Stimulated activated CD8-positive, alpha-beta memory T cell treated with anti-CD3 and anti-CD28 coated beads, Interleukin-15, amount 100 ng/mL, for 4 hours (primary cell): ENCODE data around the gene PHF21B.
"Not testable (repeated sequence)": the region's sequence is repeated elsewhere in the genome, so short reads cannot be mapped to it uniquely, and the experiment has no call there.

Experiments used
- DNase-seq, 2 donors: peaks; one replicate each; pipeline ENCODE4 v3.0.0-alpha.2; 2020; ENCODE audit warnings: low read depth in 2 of 2

PHF21B gene

DNA sequence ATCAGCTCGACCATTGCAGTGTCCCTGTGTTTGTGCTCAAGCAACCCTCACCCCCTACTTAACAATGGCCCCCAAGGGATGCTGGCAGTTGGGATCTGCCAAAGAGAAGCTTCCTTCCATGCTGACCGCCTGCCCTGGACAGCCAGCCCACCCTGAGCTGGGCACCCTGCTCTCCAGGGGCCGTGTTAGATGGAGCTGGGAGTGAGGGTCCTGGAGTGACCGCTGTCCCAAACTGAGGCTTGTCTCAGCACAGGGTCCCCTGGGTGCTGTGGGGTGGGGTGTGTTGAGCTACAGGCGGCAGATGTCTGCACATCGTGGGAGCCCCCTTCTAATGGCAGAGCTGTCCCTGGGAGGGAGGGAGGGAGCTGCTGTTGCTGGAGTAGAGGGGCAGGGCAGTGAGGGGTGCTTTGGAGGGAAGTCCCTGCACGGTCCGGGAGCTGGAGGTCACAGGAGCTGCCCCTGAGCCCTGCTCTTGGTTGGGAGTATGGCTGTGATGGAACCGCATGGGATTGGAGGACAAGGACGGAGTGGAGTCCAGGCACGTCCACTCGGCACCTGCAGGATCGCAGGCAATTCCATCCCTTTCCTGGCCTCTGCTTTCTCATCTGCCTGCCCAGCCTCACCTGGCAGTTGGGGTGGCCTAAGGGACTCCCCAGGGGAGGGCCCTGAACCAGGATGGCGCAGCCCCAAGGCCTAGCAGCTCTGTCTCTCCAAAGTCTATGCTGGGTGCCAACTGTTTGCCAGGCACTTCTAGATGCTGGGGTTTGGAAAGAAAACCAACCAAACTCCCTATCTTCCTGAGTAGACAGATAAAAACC, 131.1 kb downstream of the PHF21B start:
- DNase-seq = no peak

DNA sequence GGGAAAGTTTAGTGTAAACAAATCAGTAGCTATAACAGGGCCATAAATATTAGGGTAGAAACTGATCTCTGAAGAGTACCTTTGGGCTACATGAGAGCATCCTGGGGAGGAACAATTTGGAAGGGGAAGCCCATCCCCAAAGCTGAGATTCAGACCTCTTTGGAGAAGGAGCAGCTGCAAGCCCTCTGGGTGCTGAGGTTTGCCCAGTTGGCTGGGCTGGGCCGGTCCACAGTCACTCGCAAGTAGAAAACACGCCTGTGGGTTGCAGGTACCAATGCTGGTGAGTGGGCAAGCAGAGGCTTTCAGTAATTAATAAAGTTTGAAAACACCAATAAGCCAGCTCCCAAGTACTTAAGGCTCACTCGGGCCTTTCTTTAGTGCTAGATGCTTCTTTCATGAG, 132.9 kb downstream of the PHF21B start:
- DNase-seq = no peak

DNA sequence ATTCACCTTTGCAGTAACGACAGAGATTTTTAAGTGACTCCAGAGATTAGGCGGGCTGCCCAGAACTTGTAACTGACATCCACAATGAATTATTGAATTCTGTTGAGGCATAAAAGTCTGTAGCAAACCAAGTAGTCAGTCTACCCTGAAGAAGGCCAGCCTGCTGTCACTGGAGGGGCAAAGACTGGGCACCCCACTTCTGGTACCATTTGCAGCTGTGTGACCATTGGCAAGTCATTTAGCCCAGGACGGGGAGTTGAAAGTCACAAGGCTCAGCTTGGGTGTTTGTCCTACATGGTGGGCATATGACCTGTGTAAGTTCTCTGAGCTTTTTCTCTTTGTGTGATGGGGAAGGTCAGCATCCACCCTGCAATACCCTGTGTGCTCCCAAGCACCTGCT, 138.0 kb downstream of the PHF21B start:
- DNase-seq = no peak

DNA sequence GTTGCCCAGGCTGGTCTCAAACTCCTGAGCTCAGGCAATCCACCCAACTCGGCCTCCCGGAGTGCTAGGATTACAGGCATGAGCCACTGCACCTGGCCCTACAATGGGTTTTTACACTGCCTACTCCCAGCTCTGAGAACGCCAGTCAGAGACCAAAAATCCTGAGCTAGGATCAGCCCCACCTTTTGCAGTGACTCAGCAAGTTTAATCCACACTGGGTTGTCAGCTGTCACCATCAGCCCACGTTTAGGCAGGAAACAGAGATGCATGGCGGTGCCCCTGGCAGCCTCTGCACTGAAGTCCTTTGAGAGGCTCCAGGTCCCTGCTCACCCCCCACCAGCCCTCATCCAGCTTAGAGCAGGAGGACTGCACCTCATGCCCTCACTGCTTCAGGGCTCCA, 139.8 kb downstream of the PHF21B start:
- no peak for DNase-seq

DNA sequence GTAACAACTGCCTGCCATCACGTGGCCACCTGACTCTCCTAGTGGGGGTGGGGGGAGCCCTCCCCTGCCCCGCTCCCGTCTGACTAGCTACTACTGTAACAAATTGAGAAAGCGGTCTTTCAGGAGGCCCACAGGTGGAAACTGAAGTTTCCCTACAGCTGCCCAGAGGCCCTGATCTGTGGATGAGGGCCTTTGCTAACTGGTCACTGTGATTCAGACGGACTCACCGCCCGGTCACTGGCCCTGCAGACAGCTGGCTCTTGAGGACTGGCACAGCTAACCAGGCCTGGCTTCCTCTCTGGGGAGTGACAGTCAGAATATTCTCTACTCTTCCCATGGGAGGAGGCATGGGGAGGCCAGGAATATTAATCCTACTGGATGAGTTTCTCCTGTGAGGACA, 140.6 kb downstream of the PHF21B start:
- no peak for DNase-seq

DNA sequence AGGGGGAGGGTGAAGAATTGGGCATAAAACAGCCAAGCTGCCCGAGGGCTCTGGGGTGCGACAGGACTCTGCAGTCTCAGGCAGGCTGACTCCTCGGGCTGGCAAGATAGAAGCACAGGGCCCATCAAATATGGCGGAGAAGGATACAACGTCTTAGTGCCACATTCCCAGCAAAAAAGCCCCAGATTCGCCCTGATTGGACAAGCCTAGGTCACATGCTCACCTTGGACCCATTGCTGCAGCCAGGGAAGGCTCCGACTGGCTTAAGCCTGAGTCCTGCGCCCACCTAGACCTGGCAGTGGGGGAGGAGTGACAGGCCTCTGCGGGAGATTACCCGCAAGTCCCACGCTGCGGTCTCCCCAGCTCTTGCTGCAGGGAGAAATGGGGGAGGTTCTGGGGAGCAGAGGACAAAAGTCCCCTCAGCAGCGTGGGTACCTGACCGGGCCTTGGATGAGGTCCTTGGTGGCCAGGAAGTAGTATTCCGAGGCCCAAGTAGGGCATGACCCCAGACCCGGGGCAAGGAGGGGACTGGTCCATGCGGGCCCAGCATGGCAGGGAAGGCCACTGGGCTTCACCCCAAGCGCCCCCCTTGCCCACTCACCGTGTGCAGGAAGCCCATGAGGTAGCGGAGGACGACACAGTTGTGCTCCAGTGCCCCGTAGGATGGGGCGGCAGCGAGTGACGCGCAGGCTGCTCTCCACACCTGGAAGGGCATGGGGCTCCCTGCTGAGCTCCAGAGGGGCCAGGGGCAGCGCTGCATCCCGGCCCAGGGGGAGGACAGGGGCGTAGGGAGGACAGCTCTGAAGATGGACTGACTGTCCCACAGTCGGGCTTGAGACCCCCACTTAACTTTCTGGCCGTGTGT, 144.4 kb downstream of the PHF21B start:
- no peak for DNase-seq

DNA sequence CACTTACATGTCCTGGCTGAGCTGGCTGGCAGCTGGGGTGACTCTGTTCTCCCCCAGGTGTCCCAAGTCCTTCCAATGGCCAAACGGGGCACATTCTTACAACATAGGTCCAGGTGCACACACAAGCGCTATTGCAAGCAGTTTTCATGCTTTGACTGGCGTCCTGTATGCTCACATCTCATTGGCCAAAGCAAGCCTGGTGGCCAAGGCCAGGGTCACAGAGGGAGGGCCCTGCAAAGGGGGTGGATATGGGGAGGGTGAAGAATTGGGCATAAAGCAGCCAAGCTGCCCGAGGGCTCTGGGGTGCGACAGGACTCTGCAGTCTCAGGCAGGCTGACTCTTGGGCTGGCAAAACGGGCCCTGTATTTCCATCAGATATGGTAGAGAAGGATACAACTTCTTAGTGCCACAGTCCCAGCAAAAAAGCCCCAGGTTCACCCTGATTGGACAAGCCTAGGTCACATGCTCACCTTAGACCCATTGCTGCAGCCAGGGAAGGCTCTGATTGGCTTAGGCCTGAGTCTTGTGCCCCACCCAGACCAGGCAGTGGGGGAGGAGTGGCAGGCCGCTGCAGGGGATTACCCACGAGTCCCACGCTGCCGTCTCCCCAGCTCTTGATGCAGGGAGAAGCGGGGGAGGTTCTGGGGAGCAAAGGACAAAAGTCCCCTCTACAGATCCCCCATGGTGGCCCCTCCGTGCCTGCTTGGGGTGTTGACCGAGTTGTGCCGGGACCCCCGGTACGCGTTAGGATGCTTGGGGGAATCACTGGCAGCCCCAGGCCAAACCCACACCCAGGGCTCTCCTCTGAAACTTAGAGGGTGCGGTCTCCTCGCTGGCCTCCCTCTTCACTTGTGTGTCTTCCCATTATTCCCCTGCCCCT, 146.6 kb downstream of the PHF21B start:
- no peak for DNase-seq

DNA sequence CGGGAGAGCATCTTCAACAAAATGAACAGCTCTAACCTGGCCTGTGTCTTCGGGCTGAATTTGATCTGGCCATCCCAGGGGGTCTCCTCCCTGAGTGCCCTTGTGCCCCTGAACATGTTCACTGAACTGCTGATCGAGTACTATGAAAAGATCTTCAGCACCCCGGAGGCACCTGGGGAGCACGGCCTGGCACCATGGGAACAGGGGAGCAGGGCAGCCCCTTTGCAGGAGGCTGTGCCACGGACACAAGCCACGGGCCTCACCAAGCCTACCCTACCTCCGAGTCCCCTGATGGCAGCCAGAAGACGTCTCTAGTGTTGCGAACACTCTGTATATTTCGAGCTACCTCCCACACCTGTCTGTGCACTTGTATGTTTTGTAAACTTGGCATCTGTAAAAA, 147.5 kb downstream of the PHF21B start:
- DNase-seq = no peak

DNA sequence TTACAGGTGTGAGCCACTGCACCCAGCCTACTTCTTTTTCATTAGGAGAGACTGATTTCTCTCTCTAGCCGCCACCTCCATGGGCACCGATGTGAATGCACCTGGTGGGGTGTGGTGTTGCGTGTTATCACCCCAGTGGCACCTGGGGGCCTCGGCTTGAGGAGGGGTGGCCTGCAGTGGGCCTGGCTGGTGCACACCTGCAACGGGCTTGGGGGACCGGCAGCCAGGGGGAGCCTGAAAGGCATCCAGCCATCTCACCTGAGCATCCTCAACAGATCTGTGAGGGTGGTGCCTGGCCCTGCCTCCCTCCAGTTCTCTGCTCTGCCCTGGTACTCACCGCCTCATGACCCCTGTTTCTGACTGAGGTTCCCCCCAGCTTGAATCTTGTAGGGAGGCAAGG, 148.6 kb downstream of the PHF21B start:
- no peak for DNase-seq

DNA sequence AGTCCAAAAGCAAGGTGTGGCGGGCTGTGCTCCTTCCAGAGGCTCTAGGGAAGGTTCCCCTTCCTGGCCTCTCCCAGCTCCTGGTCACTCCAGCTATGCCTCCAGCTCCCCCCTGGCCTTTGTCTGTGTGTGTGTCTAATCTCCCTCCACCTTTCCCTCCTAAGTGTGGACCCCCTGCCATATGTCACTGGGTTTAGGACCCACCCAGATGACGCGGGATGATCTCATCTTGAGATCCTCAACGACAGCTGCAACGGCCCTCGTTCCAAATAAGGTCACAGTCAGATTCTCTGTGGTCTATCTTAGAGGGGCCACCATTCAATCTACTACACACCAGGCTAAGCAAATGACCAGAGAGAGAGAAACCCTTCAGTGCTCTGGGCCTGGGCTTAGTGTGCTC, 149.5 kb downstream of the PHF21B start:
- no peak for DNase-seq

DNA sequence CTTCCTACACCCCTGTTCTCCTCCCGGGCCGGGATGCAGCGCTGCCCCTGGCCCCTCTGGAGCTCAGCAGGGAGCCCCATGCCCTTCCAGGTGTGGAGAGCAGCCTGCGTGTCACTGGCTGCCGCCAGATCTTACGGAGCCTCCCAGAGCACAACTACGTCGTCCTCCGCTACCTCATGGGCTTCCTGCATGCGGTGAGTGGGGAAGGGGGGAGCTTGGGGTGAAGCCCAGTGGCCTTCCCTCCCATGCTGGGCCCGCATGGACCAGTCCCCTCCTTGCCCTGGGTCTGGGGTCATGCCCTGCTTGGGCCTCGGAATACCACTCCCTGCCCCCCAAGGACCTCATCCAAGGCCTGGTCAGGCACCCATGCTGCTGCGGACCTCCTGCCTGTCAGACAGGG, 150.2 kb downstream of the PHF21B start:
- no peak for DNase-seq

DNA sequence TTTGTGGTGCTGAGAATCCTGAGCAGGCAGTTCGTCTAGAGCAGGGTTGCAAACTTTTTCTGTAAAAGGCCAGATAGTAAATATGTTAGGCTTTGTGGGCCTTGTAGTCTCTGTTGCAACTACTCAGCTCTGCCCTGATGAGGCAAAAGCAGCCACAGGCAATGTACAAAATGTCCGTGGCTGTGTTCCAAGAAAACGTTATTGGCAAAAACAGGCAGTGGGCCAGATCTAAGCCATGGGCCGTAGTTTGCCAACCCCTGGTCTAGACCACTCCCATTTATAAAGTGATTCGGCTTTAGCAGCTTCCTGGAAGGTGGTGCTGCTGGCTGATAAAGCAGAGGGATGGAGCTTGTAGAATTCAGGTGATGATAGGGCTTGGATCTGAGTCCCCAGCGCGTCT, 151.0 kb downstream of the PHF21B start:
- not testable (repeated sequence) for DNase-seq

DNA sequence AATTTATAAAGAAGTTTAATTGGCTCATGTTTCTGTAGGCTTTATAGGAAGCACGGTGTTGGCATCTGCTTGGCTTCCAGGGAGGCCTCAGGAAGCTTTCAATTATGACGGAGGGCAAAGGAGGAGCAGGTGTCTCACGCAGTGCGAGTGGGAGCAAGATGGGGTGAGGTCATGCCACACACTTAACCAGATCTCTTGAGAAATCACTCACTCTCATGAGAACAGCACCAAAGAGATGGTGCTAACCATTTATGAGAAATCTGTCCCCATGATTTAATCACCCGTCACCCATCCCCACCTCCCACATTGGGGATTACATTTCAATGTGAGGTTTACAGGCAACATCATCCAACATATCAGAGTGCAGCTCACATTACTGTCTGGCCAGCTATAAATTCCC, 153.9 kb downstream of the PHF21B start:
- no peak for DNase-seq

DNA sequence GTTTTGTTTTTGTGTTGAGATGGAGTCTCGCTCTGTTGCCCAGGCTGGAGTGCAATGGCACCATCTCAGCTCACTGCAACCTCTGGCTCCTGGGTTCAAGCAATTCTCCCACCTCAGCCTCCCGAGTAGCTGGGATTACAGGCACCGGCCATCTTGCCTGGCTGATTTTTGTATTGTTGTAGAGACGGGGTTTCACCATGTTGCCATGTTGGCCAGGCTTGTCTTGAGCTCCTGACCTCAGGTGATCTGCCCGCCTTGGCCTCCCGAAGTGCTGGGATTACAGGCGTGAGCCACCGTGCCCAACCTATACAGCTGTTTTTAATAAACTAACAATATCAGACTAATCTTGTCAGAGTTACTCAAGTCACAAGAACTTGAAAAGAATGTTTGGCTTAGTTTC, 155.2 kb downstream of the PHF21B start:
- DNase-seq = not testable (repeated sequence)

DNA sequence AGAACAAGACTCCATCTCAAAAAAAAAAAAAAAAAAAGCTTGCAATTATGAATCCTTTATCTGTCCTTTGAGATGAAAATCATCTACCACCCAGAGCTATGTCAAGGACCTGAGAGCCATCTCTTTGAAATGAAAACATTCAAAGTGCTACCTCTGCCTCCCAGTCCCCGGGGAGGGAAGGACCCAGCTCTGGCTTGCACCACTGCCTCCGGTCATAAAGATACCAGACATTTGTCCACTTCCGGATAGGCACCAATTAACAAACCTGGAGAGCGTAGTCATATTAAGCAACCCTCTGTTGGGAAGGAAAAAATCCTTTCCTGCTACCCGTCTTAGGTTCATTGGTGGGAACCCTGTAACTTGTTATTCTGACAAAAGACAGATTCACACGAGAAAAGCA, 158.9 kb downstream of the PHF21B start:
- no peak for DNase-seq

DNA sequence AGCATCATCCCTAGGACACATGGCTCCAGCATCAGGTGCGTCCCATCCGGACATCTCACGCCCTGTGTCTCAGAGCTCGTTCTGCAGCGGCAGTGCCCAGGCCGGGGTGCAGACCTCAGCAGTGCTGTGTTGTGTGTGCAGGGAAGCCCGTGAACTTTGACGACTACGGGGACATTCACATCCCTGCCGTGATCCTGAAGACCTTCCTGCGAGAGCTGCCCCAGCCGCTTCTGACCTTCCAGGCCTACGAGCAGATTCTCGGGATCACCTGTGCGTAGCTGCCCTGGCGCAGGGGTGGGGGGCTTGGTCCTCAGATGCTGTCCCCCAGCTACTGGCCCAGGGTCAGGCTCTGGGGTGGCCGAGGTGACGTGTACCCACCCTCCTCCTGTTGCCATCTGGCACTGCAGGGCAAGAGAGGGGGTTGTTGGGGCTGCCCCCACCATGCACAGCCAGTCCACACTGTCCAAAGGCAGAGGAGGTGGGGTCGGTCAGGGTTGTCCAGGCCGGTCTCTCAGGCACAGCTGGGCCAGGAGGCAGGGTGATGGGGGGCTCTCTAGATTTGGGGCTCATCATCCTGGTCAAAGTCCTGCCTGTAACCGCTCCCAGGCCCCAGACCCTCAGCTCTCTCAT, 160.9 kb downstream of the PHF21B start:
- DNase-seq = no peak

DNA sequence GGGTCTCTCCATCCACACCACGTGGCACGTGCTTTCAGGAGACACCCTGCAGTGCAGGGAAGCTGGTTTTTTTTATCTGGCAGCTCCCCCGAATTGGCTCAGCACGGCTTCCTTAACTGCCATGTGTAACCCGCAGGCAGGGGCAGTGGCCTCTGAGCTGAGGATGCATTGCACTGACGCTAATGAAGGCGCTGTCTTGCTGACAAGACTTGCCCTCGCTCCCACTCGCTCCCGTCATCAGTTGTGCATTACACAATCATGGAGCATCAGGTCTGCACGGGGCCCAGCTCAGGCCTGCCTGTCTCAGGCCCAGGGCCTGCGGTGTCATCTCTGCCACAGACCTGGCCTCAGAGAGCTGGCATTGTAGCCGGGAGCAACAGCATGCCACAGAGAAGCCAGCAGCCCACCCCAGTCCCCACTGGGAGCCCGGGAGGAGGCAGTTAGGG, 161.5 kb downstream of the PHF21B start:
- no peak for DNase-seq

DNA sequence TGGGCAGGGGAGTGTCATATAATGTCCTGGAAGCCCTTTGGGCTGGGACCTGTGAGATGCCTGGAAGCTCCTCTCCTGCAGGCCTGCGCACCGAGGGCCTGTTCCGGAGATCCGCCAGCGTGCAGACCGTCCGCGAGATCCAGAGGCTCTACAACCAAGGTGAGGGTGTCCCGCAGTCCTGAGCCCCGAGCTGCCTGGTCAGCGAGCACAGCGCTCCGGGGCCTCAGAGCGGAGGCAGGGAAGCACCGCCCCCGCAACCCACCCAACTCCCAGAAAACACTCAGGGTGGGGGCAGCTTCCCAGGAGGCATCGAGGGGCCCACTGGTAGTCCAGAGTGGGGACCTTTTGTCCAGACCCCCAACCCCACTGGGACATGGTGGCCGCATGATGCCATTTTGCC, 161.9 kb downstream of the PHF21B start:
- no peak for DNase-seq

DNA sequence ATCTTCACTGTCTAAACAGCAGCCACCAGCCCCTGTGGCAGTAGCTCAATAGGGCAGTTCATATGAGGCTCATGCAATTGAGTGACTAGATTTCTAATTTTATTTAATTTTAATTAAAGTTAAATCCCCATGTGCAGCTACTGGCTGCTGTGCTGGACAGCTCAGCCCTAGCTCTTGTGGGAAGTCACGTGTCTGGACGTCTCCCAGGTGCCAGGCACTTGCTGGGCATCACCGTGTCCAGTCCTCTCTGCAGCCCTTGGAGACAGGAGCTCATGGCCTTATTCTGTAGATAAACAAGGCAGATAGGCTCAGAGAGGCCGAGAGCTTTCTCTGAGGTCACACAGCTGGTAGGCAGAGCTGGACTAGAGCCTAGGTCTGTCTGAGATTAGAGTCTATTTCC, 162.4 kb downstream of the PHF21B start:
- no peak for DNase-seq

DNA sequence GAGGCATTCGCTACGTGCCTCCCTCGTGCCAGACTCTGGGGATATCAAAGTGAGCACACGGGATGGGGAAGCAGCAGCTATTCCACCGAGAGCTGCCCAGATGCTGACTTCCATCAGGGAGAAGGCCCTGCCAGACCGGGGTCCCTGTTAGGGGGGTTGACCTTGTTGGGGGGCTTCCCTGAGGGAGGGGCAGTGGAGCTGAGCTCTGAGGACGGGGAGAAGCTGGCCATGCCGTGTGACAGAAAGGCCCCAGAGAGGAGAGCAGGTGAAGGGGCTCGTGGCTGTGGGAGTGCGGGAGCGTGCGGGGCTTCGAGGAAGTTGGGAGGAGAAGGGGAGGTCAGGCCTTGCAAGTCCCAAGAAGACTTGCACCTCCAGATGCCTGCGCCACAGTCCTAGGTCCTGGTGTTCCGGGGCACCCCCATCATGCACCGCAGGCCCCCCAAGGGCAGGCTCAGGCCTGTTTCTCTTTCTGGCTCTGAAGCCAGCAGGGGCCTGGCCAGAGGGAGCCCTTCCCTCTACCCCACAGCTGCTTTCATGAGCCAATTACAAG, 163.0 kb downstream of the PHF21B start:
- no peak for DNase-seq
